ENCODE data around the gene KAT2B. TPM values are rescaled to one million over a fixed set of nuclear protein-coding genes. Genes with fewer than 3 reads are reported as not detected.

Gene KAT2B
- total and polyA plus RNA-seq, 7 experiments from 2014 or later: 1.7 to 127 (median 61.9) TPM

GRCh38 chr3:20161714-20162113, 121.5 kb downstream of the KAT2B start:
- no peaks in the 10 kb centered on the region for H3K27me3 ChIP-seq (ENCODE audit: control insufficient read depth in 2 of 2, insufficient read depth in 2 of 2, low read length in 2 of 2)

GRCh38 chr3:20173844-20174410, 133.7 kb downstream of the KAT2B start:
- Mint-ChIP-seq H3K36me3 (peaks cover 0 to 23% (median 3%) of the 10 kb centered on the region in 5 donors), H3K4me3 (no peak overlapping the region), H3K27me3 (peaks cover 0 to 3% (median 0%) of the 10 kb centered on the region in 5 donors), H3K27ac (no peak overlapping the region), H3K4me1 (peaks cover 0 to 7% (median 0%) of the 10 kb centered on the region in 7 donors), H3K9me3 (peaks cover 0 to 1% (median 0%) of the 10 kb centered on the region in 11 donors)
- POLR2A ChIA-PET: no interaction called here
- Histone ChIP-seq H3K4me1 (ENCODE audit: control insufficient read depth in 2 of 2, insufficient read depth in 2 of 2, low read length in 2 of 2) (no peaks in the 10 kb centered on the region), H3K36me3 (ENCODE audit: control insufficient read depth in 2 of 3, insufficient read depth in 3 of 3, low read length in 3 of 3) (no peaks in the 10 kb centered on the region), H3K9me3 (ENCODE audit: control insufficient read depth in 2 of 3, low read length in 3 of 3) (no peaks in the 10 kb centered on the region), H3K27me3 (ENCODE audit: control insufficient read depth in 2 of 2, insufficient read depth in 2 of 2, low read length in 2 of 2) (no peaks in the 10 kb centered on the region), H3K4me3 (ENCODE audit: low read length) (no peak overlapping the region), H3K27ac (ENCODE audit: low read depth, low read length) (no peak overlapping the region)
- DNase-seq (no peak), ATAC-seq (no peak)
- intact Hi-C loops (cut with micrococcal nuclease): no loop called here
- CTCF ChIA-PET: no interaction called here

More at GRCh38 chr3:20161714-20162113, 121.5 kb downstream of the KAT2B start:
- ChIA-PET POLR2A (interaction anchor here (1.9 kb wide), 1 partner anchor 10 kb away, joined by 4 read pairs; no protein-coding TSS in a partner anchor), CTCF (no interaction called here)
- DNase-seq (no peak), ATAC-seq (no peak)
- no peaks in the 10 kb centered on the region for H3K36me3 ChIP-seq (ENCODE audit: control insufficient read depth in 2 of 3, insufficient read depth in 3 of 3, low read length in 3 of 3)
- intact Hi-C loops (cut with micrococcal nuclease): no loop called here
- H3K4me3 ChIP-seq (ENCODE audit: low read length): no peak overlapping the region
- Mint-ChIP-seq H3K9me3 (peaks cover 0 to 4% (median 0%) of the 10 kb centered on the region in 11 donors), H3K27ac (peak overlapping the region in 1 of 9 donors; percentile 48), H3K4me3 (no peak overlapping the region), H3K36me3 (peaks cover 0 to 24% (median 0%) of the 10 kb centered on the region in 5 donors), H3K27me3 (peaks cover 0 to 6% (median 0%) of the 10 kb centered on the region in 5 donors), H3K4me1 (peaks cover 12 to 28% (median 22%) of the 10 kb centered on the region in 7 donors)
- no peak overlapping the region for H3K27ac ChIP-seq (ENCODE audit: low read depth, low read length)
- no peaks in the 10 kb centered on the region for H3K9me3 ChIP-seq (ENCODE audit: control insufficient read depth in 2 of 3, low read length in 3 of 3)
- peaks cover 10 to 12% of the 10 kb centered on the region in 2 donors for H3K4me1 ChIP-seq (ENCODE audit: control insufficient read depth in 2 of 2, insufficient read depth in 2 of 2, low read length in 2 of 2)

- ChIA-PET CTCF (no interaction called here), POLR2A (no interaction called here)
- Mint-ChIP-seq H3K4me3 (no peak overlapping the region), H3K4me1 (peaks cover 0 to 35% (median 0%) of the 10 kb centered on the region in 7 donors), H3K9me3 (no peaks in the 10 kb centered on the region), H3K36me3 (peaks cover 0 to 32% (median 0%) of the 10 kb centered on the region in 5 donors), H3K27me3 (no peaks in the 10 kb centered on the region), H3K27ac (no peak overlapping the region)
- Histone ChIP-seq H3K4me3 (ENCODE audit: low read length) (no peak overlapping the region), H3K27ac (ENCODE audit: low read depth, low read length) (no peak overlapping the region), H3K27me3 (ENCODE audit: control insufficient read depth in 2 of 2, insufficient read depth in 2 of 2, low read length in 2 of 2) (no peaks in the 10 kb centered on the region), H3K36me3 (ENCODE audit: control insufficient read depth in 2 of 3, insufficient read depth in 3 of 3, low read length in 3 of 3) (no peaks in the 10 kb centered on the region), H3K9me3 (ENCODE audit: control insufficient read depth in 2 of 3, low read length in 3 of 3) (no peaks in the 10 kb centered on the region), H3K4me1 (ENCODE audit: control insufficient read depth in 2 of 2, insufficient read depth in 2 of 2, low read length in 2 of 2) (peaks cover 4% of the 10 kb centered on the region in 2 donors)
- DNase-seq (no peak), ATAC-seq (no peak)
- intact Hi-C loops (cut with micrococcal nuclease): loop anchor here in 1 of 2 donors (10.0 kb wide), 1 partner anchor 1076 kb away; no protein-coding TSS in a partner anchor
These were observed 141.0 kb downstream of the KAT2B start for GRCh38 chr3:20181276-20181675.

GRCh38 chr3:20182206-20182605, 142.0 kb downstream of the KAT2B start:
- H3K27ac ChIP-seq (ENCODE audit: low read depth, low read length): no peak overlapping the region
- peaks cover 0 to 32% (median 0%) of the 10 kb centered on the region in 5 donors for H3K36me3 Mint-ChIP-seq
- H3K4me3 ChIP-seq (ENCODE audit: low read length): no peak overlapping the region
- intact Hi-C loops (cut with micrococcal nuclease): loop anchor here in 1 of 2 donors (10.0 kb wide), 1 partner anchor 1077 kb away; no protein-coding TSS in a partner anchor
- no peak overlapping the region for H3K4me3 Mint-ChIP-seq
- peaks cover 0 to 35% (median 0%) of the 10 kb centered on the region in 7 donors for H3K4me1 Mint-ChIP-seq
- no peaks in the 10 kb centered on the region for H3K9me3 Mint-ChIP-seq
- POLR2A ChIA-PET: no interaction called here
- H3K27me3 Mint-ChIP-seq: no peaks in the 10 kb centered on the region
- ATAC-seq (no peak), DNase-seq (no peak)
- H3K36me3 ChIP-seq (ENCODE audit: control insufficient read depth in 2 of 3, insufficient read depth in 3 of 3, low read length in 3 of 3): no peaks in the 10 kb centered on the region
- no peaks in the 10 kb centered on the region for H3K27me3 ChIP-seq (ENCODE audit: control insufficient read depth in 2 of 2, insufficient read depth in 2 of 2, low read length in 2 of 2)
- no peaks in the 10 kb centered on the region for H3K9me3 ChIP-seq (ENCODE audit: control insufficient read depth in 2 of 3, low read length in 3 of 3)
- CTCF ChIA-PET: interaction anchor here (0.6 kb wide), 1 partner anchor 9 kb away, joined by 4 read pairs; no protein-coding TSS in a partner anchor
- H3K27ac Mint-ChIP-seq: peak overlapping the region in 1 of 9 donors; percentile 16
- H3K4me1 ChIP-seq (ENCODE audit: control insufficient read depth in 2 of 2, insufficient read depth in 2 of 2, low read length in 2 of 2): peaks cover 7 to 11% of the 10 kb centered on the region in 2 donors

GRCh38 chr3:20185331-20185678, 145.1 kb downstream of the KAT2B start:
- ChIA-PET CTCF (interaction anchor here (1.8 kb wide), 1 partner anchor 299 kb away, joined by 4 read pairs; no protein-coding TSS in a partner anchor), POLR2A (interaction anchor here (0.7 to 2.8 kb wide), 5 partner anchors 11 to 237 kb away, joined by 3 to 13 read pairs (median 5); no protein-coding TSS in a partner anchor)
- Mint-ChIP-seq H3K36me3 (peaks cover 0 to 16% (median 0%) of the 10 kb centered on the region in 5 donors), H3K27me3 (no peaks in the 10 kb centered on the region), H3K4me3 (no peak overlapping the region), H3K4me1 (peaks cover 0 to 25% (median 2%) of the 10 kb centered on the region in 7 donors), H3K27ac (no peak overlapping the region), H3K9me3 (no peaks in the 10 kb centered on the region)
- DNase-seq (peak in 6 of 9 donors; percentile 2 to 30 (median 8)), ATAC-seq (no peak)
- H3K27me3 ChIP-seq (ENCODE audit: control insufficient read depth in 2 of 2, insufficient read depth in 2 of 2, low read length in 2 of 2): no peaks in the 10 kb centered on the region
- no peaks in the 10 kb centered on the region for H3K9me3 ChIP-seq (ENCODE audit: control insufficient read depth in 2 of 3, low read length in 3 of 3)
- H3K4me1 ChIP-seq (ENCODE audit: control insufficient read depth in 2 of 2, insufficient read depth in 2 of 2, low read length in 2 of 2): peaks cover 16 to 17% of the 10 kb centered on the region in 2 donors
- peak overlapping the region; percentile 68 for H3K4me3 ChIP-seq (ENCODE audit: low read length)
- peak overlapping the region; percentile 93 for H3K27ac ChIP-seq (ENCODE audit: low read depth, low read length)
- intact Hi-C loops (cut with micrococcal nuclease): loop anchor here (1.0 to 10.0 kb wide), 4 partner anchors 8 to 1081 kb away; no protein-coding TSS in a partner anchor
- no peaks in the 10 kb centered on the region for H3K36me3 ChIP-seq (ENCODE audit: control insufficient read depth in 2 of 3, insufficient read depth in 3 of 3, low read length in 3 of 3)

GRCh38 chr3:20185679-20186599, 145.7 kb downstream of the KAT2B start, which contains the start of gene SGO1:
Gene SGO1 (minus strand): TSS chr3:20186206. CDS start chr3:20184027, 2,179 bp downstream.
- H3K27me3 ChIP-seq (ENCODE audit: control insufficient read depth in 2 of 2, insufficient read depth in 2 of 2, low read length in 2 of 2): no peaks in the 10 kb centered on the region
- H3K4me1 Mint-ChIP-seq: peaks cover 0 to 25% (median 4%) of the 10 kb centered on the region in 7 donors
- DNase-seq (peak; percentile 98 to 100 (median 99)), ATAC-seq (peak; percentile 95)
- no peaks in the 10 kb centered on the region for H3K36me3 ChIP-seq (ENCODE audit: control insufficient read depth in 2 of 3, insufficient read depth in 3 of 3, low read length in 3 of 3)
- no peak within 1 kb of the TSS for H3K27ac Mint-ChIP-seq
- intact Hi-C loops (cut with micrococcal nuclease): loop anchor here (1.0 to 10.0 kb wide), 10 partner anchors 9 to 1081 kb away; partner anchors contain the start of genes RAB5A (in 2 of the 2) and KAT2B (in 1 of the 2)
- H3K27me3 Mint-ChIP-seq: peaks cover 0 to 2% (median 0%) of the 10 kb centered on the region in 5 donors
- ChIA-PET CTCF (interaction anchor here (1.8 kb wide), 1 partner anchor 300 kb away, joined by 4 read pairs; no protein-coding TSS in a partner anchor), POLR2A (interaction anchor here (0.7 to 2.8 kb wide), 6 partner anchors 10 to 238 kb away, joined by 3 to 13 read pairs (median 4); no protein-coding TSS in a partner anchor)
- peak within 1 kb of the TSS; percentile 93 for H3K27ac ChIP-seq (ENCODE audit: low read depth, low read length)
- H3K4me3 ChIP-seq (ENCODE audit: low read length): peak within 1 kb of the TSS; percentile 68
- H3K9me3 Mint-ChIP-seq: no peaks in the 10 kb centered on the region
- peaks cover 16 to 17% of the 10 kb centered on the region in 2 donors for H3K4me1 ChIP-seq (ENCODE audit: control insufficient read depth in 2 of 2, insufficient read depth in 2 of 2, low read length in 2 of 2)
- H3K4me3 Mint-ChIP-seq: no peak within 1 kb of the TSS
- H3K9me3 ChIP-seq (ENCODE audit: control insufficient read depth in 2 of 3, low read length in 3 of 3): no peaks in the 10 kb centered on the region
- H3K36me3 Mint-ChIP-seq: peaks cover 0 to 15% (median 0%) of the 10 kb centered on the region in 5 donors

All from naive thymus-derived CD4-positive, alpha-beta T cell (primary cell).